Keratinocyte (primary cell): ENCODE measurements around the gene IRAK3.

Source experiments
- CTCF ChIP-seq, 3 experiments: IDR thresholded peaks in 1 of 3; conservative IDR thresholded peaks in 1 of 3; optimal IDR thresholded peaks in 1 of 3; 2 replicates in 2 of 3; 3 replicates in 1 of 3; pipeline versions ENCODE3 to v1.5.1; 2011; ENCODE audit warnings: low read length in 3 of 3, mild to moderate bottlenecking in 3 of 3, moderate library complexity in 2 of 3, control low read depth in 1 of 3, inconsistent platforms in 1 of 3; ENCODE audit not compliant: insufficient read depth in 2 of 3; ENCODE audit errors: extremely low read depth in 1 of 3
- EZH2 ChIP-seq: IDR thresholded peaks from one replicate; pipeline ENCODE4 v1.6.1; 2012; ENCODE audit warnings: inconsistent platforms, mild to moderate bottlenecking, low read length, moderate library complexity

DNA sequence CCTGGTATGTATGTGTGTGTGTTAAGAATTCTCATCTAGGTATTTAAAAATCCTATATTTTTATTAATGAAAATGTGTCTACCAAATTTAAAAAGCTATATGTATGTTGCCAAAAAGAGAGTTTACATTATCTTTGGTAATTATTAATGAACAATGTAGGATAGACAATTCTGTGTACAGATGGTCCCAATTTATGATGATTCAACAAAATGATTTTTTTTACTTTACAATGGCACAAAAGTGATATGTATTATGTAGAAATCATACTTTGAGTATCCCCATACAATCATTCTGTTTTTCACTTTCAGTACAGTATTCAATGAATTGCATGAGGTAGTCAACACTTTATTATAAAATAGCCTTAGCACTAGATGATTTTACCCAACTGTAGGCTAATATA lies 39.4 kb downstream of the IRAK3 start:
- TF ChIP-seq EZH2 (no peak), CTCF (optimal IDR thresholded peaks at IDR 0.05 in 1 of 3, IDR thresholded peaks at IDR 0.05 in 1 of 3, conservative IDR thresholded peaks at IDR 0.05 in 1 of 3; ENCODE audit: extremely low read depth in 1 of 3, insufficient read depth in 2 of 3, low read length in 3 of 3) (no peak)
